GM21390 (cell line): ENCODE measurements around the gene DIPK1C.

Experiments
- ATAC-seq: cut with Tn5 transposase; IDR thresholded peaks from one replicate; pipeline ENCODE4 v1.9.1; 2021; ENCODE audit not compliant: unreplicated experiment

DIPK1C gene

DNA sequence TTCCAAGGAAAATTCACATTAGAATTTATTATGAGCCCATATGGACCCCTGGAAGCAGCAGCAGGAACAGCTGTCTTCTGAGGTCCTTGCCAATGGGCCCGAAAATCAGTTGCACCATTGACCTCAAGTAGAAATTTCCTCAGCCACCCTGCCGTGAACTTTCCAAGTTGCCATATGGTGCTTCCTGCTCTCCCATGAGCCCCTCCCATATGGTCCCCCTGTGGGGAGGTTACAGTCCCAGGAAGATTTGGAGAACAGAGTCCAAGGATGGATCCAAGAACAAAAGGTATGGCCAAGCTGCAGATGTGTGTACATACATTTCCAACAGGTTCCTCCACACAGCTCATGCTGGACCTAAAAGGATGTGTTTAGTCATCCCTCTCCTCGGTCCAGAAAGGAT, 34.6 kb downstream of the DIPK1C start:
- ATAC-seq = no peak

DNA sequence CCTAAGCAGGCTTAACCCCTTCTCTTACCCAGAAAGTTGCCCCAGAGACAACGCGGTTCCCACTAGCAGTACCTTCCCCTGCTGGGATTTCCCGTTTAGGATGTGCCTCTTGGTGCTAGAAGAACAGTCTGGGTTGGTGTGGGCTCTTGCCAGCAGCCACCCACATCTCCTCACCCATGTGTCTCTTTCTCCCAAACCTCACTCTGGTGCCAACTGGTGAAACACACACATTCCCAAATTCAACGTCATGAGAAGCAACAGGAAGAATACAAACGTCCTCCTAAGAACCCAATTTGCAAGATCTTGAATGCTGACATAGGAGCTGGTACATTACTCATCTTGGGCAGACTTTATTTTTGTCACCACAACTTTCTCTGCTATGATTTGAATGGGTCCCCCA, 36.2 kb downstream of the DIPK1C start:
- no peak for ATAC-seq

DNA sequence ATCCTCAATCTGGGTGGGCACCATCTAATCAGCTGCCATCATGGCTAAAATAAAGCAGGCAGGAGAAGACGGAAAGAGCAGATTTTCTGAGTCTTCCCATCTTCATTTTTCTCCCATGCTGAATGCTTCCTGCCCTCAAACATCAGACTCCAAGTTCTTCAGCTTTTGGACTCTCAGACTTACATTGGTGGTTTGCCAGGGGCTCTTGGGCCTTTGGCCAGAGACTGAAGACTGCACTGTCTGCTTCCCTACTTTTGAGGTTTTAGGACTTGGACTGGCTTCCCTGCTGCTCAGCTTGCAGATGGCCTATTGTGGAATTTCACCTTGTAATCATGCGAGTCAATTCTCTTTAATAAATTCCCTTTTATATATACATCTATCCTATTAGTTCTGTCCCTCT, 36.6 kb downstream of the DIPK1C start:
- no peak for ATAC-seq

GRCh38 chr18:74419761-74420160, 37.3 kb downstream of the DIPK1C start:
- no peak for ATAC-seq

- ATAC-seq = no peak
Observed at GRCh38 chr18:74418023-74418422, 39.1 kb downstream of the DIPK1C start.

DNA sequence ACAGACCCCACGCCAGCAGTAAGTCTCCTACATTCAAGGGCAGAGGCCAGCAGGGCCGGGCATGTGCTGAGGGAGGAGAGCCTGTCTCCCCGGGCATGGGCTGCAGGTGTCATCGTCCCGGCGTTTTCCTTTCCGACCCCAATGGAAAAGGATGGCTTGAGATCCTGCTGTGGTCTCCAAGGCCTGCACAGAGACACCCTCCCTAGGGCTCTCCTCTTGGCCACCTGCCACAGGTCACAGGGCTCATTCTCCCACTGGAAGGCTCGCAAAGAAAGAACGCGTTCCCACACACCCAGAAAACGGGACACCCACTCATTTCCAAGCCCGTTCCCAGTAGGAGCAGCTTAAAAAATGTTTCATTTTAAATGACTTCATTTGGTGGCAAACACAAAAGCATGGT, 41.0 kb downstream of the DIPK1C start:
- ATAC-seq = no peak

- ATAC-seq = no peak
Observed at GRCh38 chr18:74414953-74415515, 42.1 kb downstream of the DIPK1C start.

- no peak for ATAC-seq
Observed at GRCh38 chr18:74413836-74414235, 43.3 kb downstream of the DIPK1C start.

- no peak for ATAC-seq
Observed at GRCh38 chr18:74412116-74412880, 44.8 kb downstream of the DIPK1C start.

DNA sequence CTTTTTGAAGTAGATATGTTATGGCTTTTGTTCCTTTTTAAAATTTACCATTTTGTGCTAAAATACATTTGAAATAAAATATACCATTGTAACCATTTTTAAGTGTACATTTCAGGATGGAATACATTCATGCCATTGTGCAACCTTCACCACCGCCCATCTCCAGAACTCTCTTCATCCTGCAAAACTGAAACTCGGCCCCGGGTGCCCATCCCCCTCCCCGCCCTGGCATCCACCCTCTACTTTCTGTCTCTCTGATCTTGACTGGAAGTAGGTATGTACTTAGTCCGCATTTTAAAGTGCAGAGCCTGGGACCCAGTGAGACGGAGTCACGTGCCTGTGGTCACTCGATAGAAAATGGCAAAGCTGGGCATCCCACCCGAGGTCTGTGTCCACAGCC, 45.6 kb downstream of the DIPK1C start:
- ATAC-seq = no peak

GRCh38 chr18:74410441-74410992, 46.6 kb downstream of the DIPK1C start:
- ATAC-seq = no peak

GRCh38 chr18:74407888-74408287, 49.2 kb downstream of the DIPK1C start:
- ATAC-seq = peak; percentile 79

GRCh38 chr18:74402806-74403433, 54.2 kb downstream of the DIPK1C start:
- ATAC-seq = no peak

- no peak for ATAC-seq
Observed at GRCh38 chr18:74400813-74401212, 56.3 kb downstream of the DIPK1C start.

GRCh38 chr18:74399091-74399887, 57.8 kb downstream of the DIPK1C start:
- ATAC-seq = no peak

DNA sequence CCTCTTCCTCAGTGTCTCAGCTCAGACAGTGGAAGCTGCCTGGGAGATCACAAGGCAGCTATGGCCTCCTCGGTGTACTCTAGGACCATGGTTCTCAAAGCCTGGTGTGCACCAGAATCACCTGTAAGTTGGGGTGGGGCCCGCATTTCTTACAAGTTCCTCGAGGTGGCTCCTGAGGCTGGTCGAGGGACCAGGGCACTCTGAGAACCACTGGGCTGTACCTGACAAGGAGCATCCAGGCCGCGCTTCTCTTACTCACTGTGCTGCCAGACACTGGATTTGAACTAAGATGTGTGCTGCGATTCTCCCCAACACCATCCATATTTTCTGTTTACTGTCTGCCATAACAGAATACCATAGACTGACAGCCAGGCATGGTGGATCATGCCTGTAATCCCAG, 59.5 kb downstream of the DIPK1C start:
- no peak for ATAC-seq

GRCh38 chr18:74396171-74397169, 60.6 kb downstream of the DIPK1C start:
- no peak for ATAC-seq

- no peak for ATAC-seq
Observed at GRCh38 chr18:74395648-74396154, 61.4 kb downstream of the DIPK1C start.

DNA sequence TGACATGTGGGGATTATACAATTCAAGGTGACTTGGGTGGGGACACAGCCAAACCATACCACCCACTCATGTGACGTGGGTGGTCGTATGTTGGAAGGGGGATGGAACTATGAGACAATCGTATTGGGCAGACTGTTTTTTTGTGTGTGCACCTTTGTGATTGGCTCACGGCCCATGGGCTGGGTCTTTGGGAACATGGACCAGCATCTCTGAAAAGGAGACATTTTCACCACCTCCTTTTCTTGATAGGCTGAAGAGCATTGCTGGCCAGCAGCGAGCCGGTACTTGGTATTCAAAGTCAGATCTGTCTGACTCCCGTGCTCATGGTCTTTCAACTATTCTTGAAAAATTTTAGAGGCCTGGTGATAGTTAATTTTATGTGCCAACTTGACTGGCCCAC, 62.1 kb downstream of the DIPK1C start:
- ATAC-seq = no peak

DNA sequence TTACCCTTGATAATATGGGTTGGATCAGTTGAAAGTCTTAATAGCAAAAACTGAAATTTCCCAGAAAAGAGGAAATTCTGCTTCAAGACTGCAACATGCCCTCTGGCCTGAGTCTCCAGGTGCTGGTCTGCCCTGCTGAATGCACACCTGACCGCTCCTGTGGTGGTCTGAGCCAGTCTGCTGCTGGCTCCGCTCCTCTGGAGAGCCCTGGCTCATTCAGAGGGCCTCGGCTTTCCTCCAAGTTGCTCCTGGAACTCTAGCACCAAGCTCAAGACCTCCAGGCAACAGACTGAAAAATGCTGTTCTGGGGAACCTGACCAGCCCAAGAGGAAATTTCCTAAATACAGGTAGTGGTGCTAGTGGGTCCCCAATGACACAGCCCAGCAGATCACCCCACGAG, 64.8 kb downstream of the DIPK1C start:
- no peak for ATAC-seq
